ENCODE data around the gene TSC22D1. TPM values are rescaled to one million over a fixed set of nuclear protein-coding genes. Genes with fewer than 3 reads are reported as not detected.

The TSC22D1 gene
- total RNA-seq, 2 experiments from 2014 or later = 14.6 to 27.7 TPM

DNA sequence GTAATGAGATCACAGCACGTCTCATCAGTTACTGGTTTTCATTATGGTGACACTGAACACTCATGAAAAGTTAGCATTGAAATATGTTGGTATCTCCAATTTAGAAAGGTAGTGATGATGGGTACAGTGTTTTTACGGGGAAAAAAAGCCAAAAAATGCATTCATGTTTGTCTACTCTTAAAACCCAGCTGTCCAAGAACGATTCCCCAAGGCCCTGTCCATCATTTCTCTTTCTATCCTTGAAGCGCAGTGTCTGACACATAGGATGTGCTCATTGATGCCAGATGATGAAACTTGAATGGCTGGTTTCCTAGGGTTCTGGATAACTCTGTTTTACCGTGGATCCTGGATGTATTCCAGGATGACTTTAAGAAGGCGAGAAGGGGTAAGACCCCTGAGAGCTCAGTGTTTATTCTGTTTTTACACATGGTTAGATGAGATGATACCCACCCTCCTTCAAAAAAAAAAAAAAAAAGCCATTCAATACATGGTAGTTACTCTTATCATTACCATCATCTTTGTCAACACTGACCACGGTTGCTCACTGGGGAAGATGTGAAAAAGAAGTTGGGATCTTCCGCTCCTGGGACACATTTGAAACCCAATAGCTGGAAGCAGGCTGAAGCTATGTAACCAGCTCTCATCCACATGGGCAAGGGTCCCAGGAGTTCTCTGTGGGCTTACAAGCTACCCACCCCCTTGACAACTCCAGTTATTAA, 180.0 kb downstream of the TSC22D1 start:
- H3K9me2 ChIP-seq (ENCODE audit: insufficient read depth, low read length) = no peaks in the 10 kb centered on the region
- no TSS peak for BruUV-seq (replicated peaks)
- H3K79me2 ChIP-seq (ENCODE audit: insufficient read depth, low read depth, low read length) = no peaks in the 10 kb centered on the region
- no peak overlapping the region for H3K27ac ChIP-seq (ENCODE audit: low read depth, low read length, poor library complexity, severe bottlenecking)
- no peaks in the 10 kb centered on the region for H3K4me1 ChIP-seq (ENCODE audit: insufficient read depth, low read length, poor library complexity, severe bottlenecking)
- H3K4me2 ChIP-seq (ENCODE audit: low read length) = no peak overlapping the region
- no peak overlapping the region for H2AFZ ChIP-seq (ENCODE audit: low read length)
- no peaks in the 10 kb centered on the region for H4K20me1 ChIP-seq (ENCODE audit: insufficient read depth, low read length)
- TF ChIP-seq, protein P1, sequence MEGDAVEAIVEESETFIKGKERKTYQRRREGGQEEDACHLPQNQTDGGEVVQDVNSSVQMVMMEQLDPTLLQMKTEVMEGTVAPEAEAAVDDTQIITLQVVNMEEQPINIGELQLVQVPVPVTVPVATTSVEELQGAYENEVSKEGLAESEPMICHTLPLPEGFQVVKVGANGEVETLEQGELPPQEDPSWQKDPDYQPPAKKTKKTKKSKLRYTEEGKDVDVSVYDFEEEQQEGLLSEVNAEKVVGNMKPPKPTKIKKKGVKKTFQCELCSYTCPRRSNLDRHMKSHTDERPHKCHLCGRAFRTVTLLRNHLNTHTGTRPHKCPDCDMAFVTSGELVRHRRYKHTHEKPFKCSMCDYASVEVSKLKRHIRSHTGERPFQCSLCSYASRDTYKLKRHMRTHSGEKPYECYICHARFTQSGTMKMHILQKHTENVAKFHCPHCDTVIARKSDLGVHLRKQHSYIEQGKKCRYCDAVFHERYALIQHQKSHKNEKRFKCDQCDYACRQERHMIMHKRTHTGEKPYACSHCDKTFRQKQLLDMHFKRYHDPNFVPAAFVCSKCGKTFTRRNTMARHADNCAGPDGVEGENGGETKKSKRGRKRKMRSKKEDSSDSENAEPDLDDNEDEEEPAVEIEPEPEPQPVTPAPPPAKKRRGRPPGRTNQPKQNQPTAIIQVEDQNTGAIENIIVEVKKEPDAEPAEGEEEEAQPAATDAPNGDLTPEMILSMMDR (conservative IDR thresholded peaks at IDR 0.05; ENCODE audit: low read length) = no peak
- TF ChIP-seq EZH2phosphoT487 (IDR thresholded peaks at IDR 0.05; ENCODE audit: borderline replicate concordance, low read depth, low read length) = no peak
- no peaks in the 10 kb centered on the region for H3K36me3 ChIP-seq (ENCODE audit: insufficient read depth, low read length)
- H3K4me3 ChIP-seq (ENCODE audit: low read depth, low read length, poor library complexity, severe bottlenecking) = no peak overlapping the region
- intact Hi-C loops (cut with micrococcal nuclease; ENCODE audit: unreplicated experiment) = no loop called here
- ChIA-PET CTCF (ENCODE audit: unreplicated experiment) (interaction anchor here (0.7 kb wide), 1 partner anchor 25 kb away, joined by 3 read pairs; no protein-coding TSS in a partner anchor), POLR2A (interaction anchor here (0.6 to 1.2 kb wide), 6 partner anchors 13 to 239 kb away, joined by 3 to 4 read pairs (median 3); no protein-coding TSS in a partner anchor)
- no peak for DNase-seq (ENCODE audit: low spot score)
- no peaks in the 10 kb centered on the region for H3K9me3 ChIP-seq (ENCODE audit: low read length)

DNA sequence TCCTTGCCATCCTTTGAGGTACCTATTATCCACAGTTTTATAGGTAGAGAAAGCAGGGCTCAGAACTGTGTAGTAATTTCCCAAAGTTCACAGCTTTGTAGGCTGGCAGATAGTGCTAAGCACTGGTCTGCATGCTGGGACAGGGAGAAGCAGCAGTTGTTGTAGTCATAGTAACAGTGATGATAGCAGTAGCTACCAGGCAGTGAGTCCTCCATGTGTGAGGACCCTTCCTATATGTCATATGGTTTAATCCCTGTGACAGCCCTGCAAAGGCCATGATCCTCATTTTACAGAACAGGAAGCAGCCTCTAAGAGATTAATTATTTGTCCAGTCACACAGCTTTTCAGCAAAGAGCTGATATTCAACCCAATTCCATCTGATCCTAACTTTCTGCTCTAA, 181.5 kb downstream of the TSC22D1 start:
- ChIA-PET POLR2A (interaction anchor here (0.6 to 0.8 kb wide), 2 partner anchors 60 to 253 kb away, joined by 3 to 4 read pairs; no protein-coding TSS in a partner anchor), CTCF (ENCODE audit: unreplicated experiment) (no interaction called here)
- H3K79me2 ChIP-seq (ENCODE audit: insufficient read depth, low read depth, low read length) = no peaks in the 10 kb centered on the region
- no peaks in the 10 kb centered on the region for H4K20me1 ChIP-seq (ENCODE audit: insufficient read depth, low read length)
- H3K4me2 ChIP-seq (ENCODE audit: low read length) = no peak overlapping the region
- H3K9me3 ChIP-seq (ENCODE audit: low read length) = no peaks in the 10 kb centered on the region
- no TSS peak for BruUV-seq (replicated peaks)
- no peak overlapping the region for H3K27ac ChIP-seq (ENCODE audit: low read depth, low read length, poor library complexity, severe bottlenecking)
- H3K4me1 ChIP-seq (ENCODE audit: insufficient read depth, low read length, poor library complexity, severe bottlenecking) = no peaks in the 10 kb centered on the region
- TF ChIP-seq, protein P1 (conservative IDR thresholded peaks at IDR 0.05; ENCODE audit: low read length) = no peak
- TF ChIP-seq EZH2phosphoT487 (IDR thresholded peaks at IDR 0.05; ENCODE audit: borderline replicate concordance, low read depth, low read length) = no peak
- H2AFZ ChIP-seq (ENCODE audit: low read length) = no peak overlapping the region
- H3K4me3 ChIP-seq (ENCODE audit: low read depth, low read length, poor library complexity, severe bottlenecking) = no peak overlapping the region
- no peaks in the 10 kb centered on the region for H3K36me3 ChIP-seq (ENCODE audit: insufficient read depth, low read length)
- intact Hi-C loops (cut with micrococcal nuclease; ENCODE audit: unreplicated experiment) = no loop called here
- no peaks in the 10 kb centered on the region for H3K9me2 ChIP-seq (ENCODE audit: insufficient read depth, low read length)
- DNase-seq (ENCODE audit: low spot score) = no peak

DNA sequence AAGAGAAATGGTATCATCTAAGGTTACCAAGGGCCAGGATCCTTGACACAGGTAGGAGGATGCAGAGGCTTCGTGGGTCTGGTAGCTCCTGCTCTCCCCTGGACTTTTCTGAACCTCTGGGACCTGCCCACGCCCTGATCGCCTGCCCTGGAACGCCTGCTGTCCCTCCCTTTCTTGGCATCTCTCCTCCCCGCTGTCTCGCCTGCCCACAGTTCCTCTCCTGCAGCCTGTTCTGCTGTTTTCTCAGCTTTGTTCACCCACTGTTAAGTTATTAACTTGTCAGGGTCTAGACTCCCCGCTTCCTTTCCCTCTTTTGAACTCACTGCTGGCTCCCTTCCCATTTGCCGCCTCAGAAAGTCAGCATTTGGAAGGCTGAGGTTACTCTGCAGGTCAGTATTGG, 182.7 kb downstream of the TSC22D1 start:
- CTCF ChIA-PET (ENCODE audit: unreplicated experiment) = no interaction called here
- H4K20me1 ChIP-seq (ENCODE audit: insufficient read depth, low read length) = no peaks in the 10 kb centered on the region
- H3K4me1 ChIP-seq (ENCODE audit: insufficient read depth, low read length, poor library complexity, severe bottlenecking) = no peaks in the 10 kb centered on the region
- no peaks in the 10 kb centered on the region for H3K36me3 ChIP-seq (ENCODE audit: insufficient read depth, low read length)
- no peak for DNase-seq (ENCODE audit: low spot score)
- BruUV-seq (replicated peaks) = no TSS peak
- TF ChIP-seq EZH2phosphoT487 (IDR thresholded peaks at IDR 0.05; ENCODE audit: borderline replicate concordance, low read depth, low read length) = no peak
- TF ChIP-seq, protein P1 (conservative IDR thresholded peaks at IDR 0.05; ENCODE audit: low read length) = no peak
- H2AFZ ChIP-seq (ENCODE audit: low read length) = no peak overlapping the region
- H3K27ac ChIP-seq (ENCODE audit: low read depth, low read length, poor library complexity, severe bottlenecking) = no peak overlapping the region
- no peaks in the 10 kb centered on the region for H3K9me2 ChIP-seq (ENCODE audit: insufficient read depth, low read length)
- H3K79me2 ChIP-seq (ENCODE audit: insufficient read depth, low read depth, low read length) = no peaks in the 10 kb centered on the region
- intact Hi-C loops (cut with micrococcal nuclease; ENCODE audit: unreplicated experiment) = no loop called here
- H3K4me3 ChIP-seq (ENCODE audit: low read depth, low read length, poor library complexity, severe bottlenecking) = no peak overlapping the region
- H3K9me3 ChIP-seq (ENCODE audit: low read length) = no peaks in the 10 kb centered on the region
- POLR2A ChIA-PET = no interaction called here
- no peak overlapping the region for H3K4me2 ChIP-seq (ENCODE audit: low read length)
